ENCODE measurements around the gene GRIK2. TPM values are rescaled to one million over a fixed set of nuclear protein-coding genes. Genes with fewer than 3 reads are reported as not detected.

GRIK2 gene
- polyA plus RNA-seq, 1 of the 3 experiments (the other 2 are of a cell fraction): 0.30 TPM

GRCh38 chr6:101845172-101845571 is 451.7 kb downstream of the GRIK2 start:
- no peaks in the 10 kb centered on the region for H3K36me3 ChIP-seq (replicated peaks in 1 of 2; ENCODE audit: control insufficient read depth in 1 of 2, insufficient read depth in 2 of 2, low read length in 1 of 2)
- 0% methylated on average over 2 of the region's 2 CpGs for WGBS (ENCODE audit: low lambda C conversion rate)
- no peaks in the 10 kb centered on the region for H3K4me1 ChIP-seq (ENCODE audit: control insufficient read depth in 1 of 2, insufficient read depth in 2 of 2, low read depth in 1 of 2, low read length in 1 of 2)
- H3K27me3 ChIP-seq (ENCODE audit: insufficient read depth): no peaks in the 10 kb centered on the region
- no peaks in the 10 kb centered on the region for H3F3A ChIP-seq (replicated peaks; ENCODE audit: insufficient read depth)
- no peaks in the 10 kb centered on the region for H3K9me2 ChIP-seq
- no peaks in the 10 kb centered on the region for H3K9me3 ChIP-seq
- no peak overlapping the region for H3K4me2 ChIP-seq
- H3K79me2 ChIP-seq (ENCODE audit: insufficient read depth): no peaks in the 10 kb centered on the region
- no peak overlapping the region for H2AFZ ChIP-seq (ENCODE audit: low read depth)
- H3K27ac ChIP-seq (ENCODE audit: low read depth in 2 of 2, low read length in 1 of 2): no peak overlapping the region
- H3K9ac ChIP-seq: no peak overlapping the region
- H4K20me1 ChIP-seq (ENCODE audit: insufficient read depth): no peaks in the 10 kb centered on the region
- no peak for TF ChIP-seq RCOR1 (IDR thresholded peaks at IDR 0.05; ENCODE audit: low read length)
- no peak for TF ChIP-seq TEAD4 (IDR thresholded peaks at IDR 0.05; ENCODE audit: borderline replicate concordance, insufficient read depth)
- TF ChIP-seq FOXJ3 (CRISPR knock-in tag; IDR thresholded peaks at IDR 0.05): no peak
- TF ChIP-seq CTCF (IDR thresholded peaks at IDR 0.05): no peak
- TF ChIP-seq FOSL2 (IDR thresholded peaks at IDR 0.05; ENCODE audit: borderline replicate concordance, low read depth): no peak
- no peak for TF ChIP-seq MXI1 (IDR thresholded peaks at IDR 0.05; ENCODE audit: low read depth, low read length)
- CTCF ChIA-PET: no interaction called here
- no peak overlapping the region for H3K4me3 ChIP-seq (ENCODE audit: low read depth in 2 of 2, low read length in 1 of 2)
- POLR2A ChIA-PET: no interaction called here
- no peak for DNase-seq

- Histone ChIP-seq H3F3A (replicated peaks; ENCODE audit: insufficient read depth) (no peaks in the 10 kb centered on the region), H2AFZ (ENCODE audit: low read depth) (no peak overlapping the region), H3K79me2 (ENCODE audit: insufficient read depth) (no peaks in the 10 kb centered on the region), H3K4me2 (no peak overlapping the region), H3K4me1 (ENCODE audit: control insufficient read depth in 1 of 2, insufficient read depth in 2 of 2, low read depth in 1 of 2, low read length in 1 of 2) (no peaks in the 10 kb centered on the region), H3K9ac (no peak overlapping the region), H4K20me1 (ENCODE audit: insufficient read depth) (no peaks in the 10 kb centered on the region), H3K27ac (ENCODE audit: low read depth in 2 of 2, low read length in 1 of 2) (no peak overlapping the region), H3K36me3 (replicated peaks in 1 of 2; ENCODE audit: control insufficient read depth in 1 of 2, insufficient read depth in 2 of 2, low read length in 1 of 2) (no peaks in the 10 kb centered on the region), H3K4me3 (ENCODE audit: low read depth in 2 of 2, low read length in 1 of 2) (no peak overlapping the region), H3K9me2 (no peaks in the 10 kb centered on the region), H3K27me3 (ENCODE audit: insufficient read depth) (no peaks in the 10 kb centered on the region), H3K9me3 (no peaks in the 10 kb centered on the region)
- POLR2A ChIA-PET: no interaction called here
- 65% methylated on average over 1 of the region's 1 CpG for WGBS (ENCODE audit: low lambda C conversion rate)
- TF ChIP-seq RFX5 (IDR thresholded peaks at IDR 0.05; ENCODE audit: low read length): no peak
- no peak for TF ChIP-seq USF1 (IDR thresholded peaks at IDR 0.05; ENCODE audit: borderline replicate concordance, low read depth)
- TF ChIP-seq IRF3 (IDR thresholded peaks at IDR 0.05; ENCODE audit: low read depth, low read length): no peak
- TF ChIP-seq RCOR1 (IDR thresholded peaks at IDR 0.05; ENCODE audit: low read length): no peak
- no peak for TF ChIP-seq TAF1 (IDR thresholded peaks at IDR 0.05; ENCODE audit: borderline replicate concordance, low read depth, low read length)
- CTCF ChIA-PET: no interaction called here
- DNase-seq: no peak
These were observed 452.1 kb downstream of the GRIK2 start for GRCh38 chr6:101845621-101846020.
